GM21576 (cell line): Measurements from ENCODE around the gene COLQ.
"Not testable (repeated sequence)": the region's sequence is repeated elsewhere in the genome, so short reads cannot be mapped to it uniquely, and the experiment has no call there.

Experiments used
- ATAC-seq: cut with Tn5 transposase; IDR thresholded peaks from one replicate; pipeline ENCODE4 v1.9.1; 2021; ENCODE audit warnings: mild to moderate bottlenecking, moderate library complexity; ENCODE audit not compliant: unreplicated experiment

Gene COLQ

DNA sequence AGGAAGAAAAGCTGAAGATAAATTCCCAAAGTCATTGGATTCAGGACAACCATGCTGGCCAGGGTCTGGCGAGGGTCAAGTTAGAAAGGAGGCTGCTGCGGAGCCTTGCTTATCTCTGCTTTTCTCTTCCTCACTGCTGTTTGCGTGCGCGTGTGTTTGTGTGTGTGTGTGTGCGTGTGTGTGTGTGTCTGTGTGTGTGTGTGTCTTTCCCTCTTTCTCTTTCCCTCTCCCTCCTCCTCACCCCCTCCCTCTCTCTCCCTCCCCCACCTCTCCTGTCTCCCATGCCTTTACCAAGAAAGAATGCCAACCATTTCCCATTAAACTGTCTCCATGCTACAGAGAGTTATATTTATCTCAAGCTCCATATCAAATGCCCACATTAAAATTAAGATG lies at the start of gene COLQ:
COLQ (minus strand) TSS at position 134 of the 393 bp plus-strand sequence; CDS start at position 53, 81 bp downstream.
- ATAC-seq: no peak

DNA sequence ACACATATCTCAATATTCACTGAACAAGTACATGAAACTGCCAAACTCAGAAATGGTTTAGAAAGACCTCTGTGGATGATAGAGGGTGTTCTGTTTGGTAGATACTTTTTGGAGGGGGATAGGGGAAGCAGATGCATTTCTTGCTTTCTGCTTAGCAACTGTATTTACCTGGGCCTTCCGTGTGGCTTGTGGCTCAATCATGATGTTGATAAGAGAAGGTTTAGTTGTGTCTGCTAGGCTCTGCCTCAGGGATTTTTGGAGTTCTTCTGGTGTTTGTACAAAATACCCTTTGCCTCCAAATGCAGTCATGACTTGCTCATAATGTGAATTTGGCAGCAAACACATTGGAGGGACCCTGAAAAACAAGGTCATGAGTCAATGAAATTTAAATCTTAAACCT lies 41.7 kb upstream of the COLQ start:
- no peak for ATAC-seq

GRCh38 chr3:15562560-15562959 lies 41.1 kb upstream of the COLQ start:
- ATAC-seq: no peak

DNA sequence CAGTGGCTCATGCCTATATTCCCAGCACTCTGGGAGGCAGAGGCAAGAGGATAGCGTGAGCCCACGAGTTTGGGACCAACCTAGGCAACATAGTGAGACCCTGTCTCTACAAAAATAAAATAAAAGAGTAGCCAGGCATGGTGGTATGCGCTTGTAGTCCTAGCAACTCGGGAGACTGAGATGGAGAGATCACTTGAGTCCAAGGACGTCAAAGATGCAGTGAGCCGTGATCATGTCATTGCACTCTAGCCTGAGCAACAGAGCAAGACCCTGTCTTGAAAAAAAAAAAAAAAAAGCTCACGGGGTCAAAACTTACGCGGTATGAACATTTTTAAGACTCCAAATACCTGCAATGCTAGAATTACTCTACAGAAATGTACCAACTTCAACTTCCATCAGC lies 37.1 kb upstream of the COLQ start:
- no peak for ATAC-seq

GRCh38 chr3:15557511-15557946 lies 36.0 kb upstream of the COLQ start:
- peak; percentile 62 for ATAC-seq

GRCh38 chr3:15556512-15556911 lies 35.0 kb upstream of the COLQ start:
- peak; percentile 94 for ATAC-seq

DNA sequence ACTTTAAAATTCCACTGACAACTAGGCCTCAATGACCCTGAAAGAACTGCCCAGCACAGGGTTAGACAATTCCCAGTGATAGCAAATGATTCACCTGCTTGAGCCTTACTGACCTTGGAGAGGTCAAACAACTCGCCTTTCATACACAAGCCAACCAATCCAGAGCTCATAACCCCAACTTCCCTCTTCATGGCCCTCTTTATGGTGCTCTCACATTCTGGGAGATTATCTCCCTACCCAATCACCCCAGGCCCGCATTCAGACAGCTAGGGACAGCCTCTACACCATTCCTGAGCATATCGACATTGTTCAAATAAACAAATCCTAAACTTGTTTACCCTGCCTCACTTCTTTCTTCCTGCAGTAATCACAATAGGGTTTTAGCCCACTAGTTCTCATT lies 32.2 kb upstream of the COLQ start:
- no peak for ATAC-seq

DNA sequence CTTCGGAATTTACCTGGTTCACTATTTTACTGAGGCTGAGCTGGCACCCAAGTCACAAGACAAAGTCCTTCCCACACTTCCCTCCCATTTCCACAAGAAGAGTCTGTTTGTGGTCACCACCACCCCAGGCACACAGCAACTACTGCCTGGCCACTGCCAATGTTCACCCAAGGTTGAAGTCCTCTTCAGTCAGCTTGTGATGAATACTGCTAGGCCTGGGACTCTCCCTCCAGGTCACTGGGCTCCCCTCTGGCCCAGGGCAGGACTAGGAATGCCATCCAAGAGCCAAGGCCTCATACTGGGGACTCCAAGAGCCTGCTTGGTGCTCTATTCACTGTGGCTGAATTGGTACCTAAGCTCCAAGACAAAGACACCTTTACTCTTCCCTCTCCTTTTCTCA lies 30.4 kb upstream of the COLQ start:
- ATAC-seq: no peak

DNA sequence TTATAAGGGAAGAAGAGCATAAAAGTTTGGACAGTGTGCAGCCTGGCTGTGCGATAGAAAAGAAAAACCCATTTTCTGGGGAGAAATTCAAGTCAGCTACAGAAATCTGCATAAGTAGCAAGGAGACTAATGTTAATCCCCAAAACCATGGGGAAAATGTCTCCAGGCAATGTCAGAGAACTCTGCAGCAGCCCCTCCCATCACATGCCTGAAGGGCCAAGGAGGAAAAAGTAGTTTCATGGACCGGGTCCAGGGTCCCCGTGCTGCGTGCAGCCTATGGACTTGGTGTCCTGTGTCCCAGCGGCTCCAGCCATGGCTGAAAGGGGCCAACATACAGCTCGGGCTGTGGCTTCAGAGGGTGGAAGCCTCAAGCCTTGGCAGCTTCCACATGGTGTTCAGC lies 28.3 kb upstream of the COLQ start:
- ATAC-seq: no peak

DNA sequence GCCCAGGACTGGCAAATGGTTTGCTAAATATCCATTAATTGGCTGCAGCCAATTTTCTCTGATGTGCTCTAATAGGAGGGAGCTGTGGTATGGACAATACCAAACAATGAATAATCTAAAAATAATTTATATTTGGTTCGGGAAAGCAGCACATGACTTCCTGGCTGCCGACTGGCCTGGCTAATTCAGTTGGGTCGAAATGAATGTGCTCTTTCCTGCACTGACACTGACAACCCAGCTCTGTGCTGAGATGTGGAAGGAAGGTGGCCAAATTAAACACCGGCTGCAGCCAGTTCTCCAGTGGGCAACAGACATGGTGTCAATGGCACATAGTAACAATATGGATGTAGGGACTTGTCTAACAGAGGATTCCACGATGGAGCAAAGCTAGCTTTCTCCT lies 21.1 kb upstream of the COLQ start:
- no peak for ATAC-seq

- ATAC-seq: no peak
Observed at GRCh38 chr3:15541371-15541770, 19.9 kb upstream of the COLQ start.

DNA sequence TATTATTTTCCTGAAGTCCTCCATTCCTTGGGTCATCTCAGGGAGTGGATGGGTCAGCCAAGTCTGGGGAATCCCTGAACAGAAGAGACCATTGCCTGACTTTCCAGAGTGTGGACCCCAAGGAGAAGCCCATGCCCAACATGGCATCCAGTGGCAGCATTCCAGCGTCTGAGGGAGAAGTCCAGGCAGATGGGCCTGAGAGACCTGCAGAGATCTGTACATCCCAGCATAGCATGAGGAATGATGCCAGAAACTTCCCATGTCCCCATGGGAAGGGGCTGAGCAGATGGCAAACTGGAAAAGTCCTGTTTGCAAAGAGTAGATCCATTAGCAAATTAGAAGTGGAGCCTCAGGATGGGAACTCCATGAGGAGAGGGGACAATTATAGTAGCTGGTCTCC lies 17.6 kb upstream of the COLQ start:
- ATAC-seq: no peak

GRCh38 chr3:15538345-15538744 lies 16.8 kb upstream of the COLQ start:
- no peak for ATAC-seq

GRCh38 chr3:15536856-15537255 lies 15.3 kb upstream of the COLQ start:
- ATAC-seq: no peak

GRCh38 chr3:15535732-15536131 lies 14.2 kb upstream of the COLQ start:
- no peak for ATAC-seq

DNA sequence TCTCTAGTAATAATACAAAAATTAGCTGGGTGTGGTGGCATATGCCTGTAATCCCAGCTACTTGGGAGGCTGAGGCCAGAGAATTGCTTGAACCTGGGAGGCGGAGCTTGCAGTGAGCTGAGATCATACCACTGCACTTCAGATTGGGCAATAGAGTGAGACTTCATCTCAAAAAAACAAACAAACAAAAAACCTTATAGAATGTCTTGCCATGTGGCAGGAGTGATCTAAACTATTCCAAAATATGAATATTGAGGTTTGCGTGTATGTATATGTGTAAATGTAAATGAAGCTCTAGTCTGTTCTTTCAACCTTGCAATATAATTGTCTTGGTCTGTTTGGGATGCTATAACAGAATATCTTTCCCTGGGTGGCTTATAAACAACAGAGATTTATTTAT lies 11.1 kb upstream of the COLQ start:
- not testable (repeated sequence) for ATAC-seq

DNA sequence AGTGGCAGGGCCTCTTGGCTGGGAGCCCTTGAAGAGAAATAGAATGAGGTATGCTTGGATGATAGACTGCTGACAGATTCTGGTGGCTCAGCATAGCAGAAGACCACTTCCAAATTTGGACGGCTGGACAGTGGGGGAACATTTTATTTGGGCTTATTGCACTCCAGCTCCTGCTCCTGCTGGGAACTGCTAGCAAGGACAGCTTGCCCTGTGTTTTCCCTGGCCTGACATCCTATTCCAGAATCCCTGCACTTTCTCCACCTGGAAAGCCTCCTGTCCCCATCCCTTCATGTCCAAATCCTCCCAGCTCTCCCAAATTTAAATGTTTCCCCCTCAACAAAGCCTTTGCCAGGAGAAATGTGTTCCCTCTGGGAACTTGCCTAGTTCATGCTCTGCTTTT lies 9.8 kb upstream of the COLQ start:
- ATAC-seq: no peak

DNA sequence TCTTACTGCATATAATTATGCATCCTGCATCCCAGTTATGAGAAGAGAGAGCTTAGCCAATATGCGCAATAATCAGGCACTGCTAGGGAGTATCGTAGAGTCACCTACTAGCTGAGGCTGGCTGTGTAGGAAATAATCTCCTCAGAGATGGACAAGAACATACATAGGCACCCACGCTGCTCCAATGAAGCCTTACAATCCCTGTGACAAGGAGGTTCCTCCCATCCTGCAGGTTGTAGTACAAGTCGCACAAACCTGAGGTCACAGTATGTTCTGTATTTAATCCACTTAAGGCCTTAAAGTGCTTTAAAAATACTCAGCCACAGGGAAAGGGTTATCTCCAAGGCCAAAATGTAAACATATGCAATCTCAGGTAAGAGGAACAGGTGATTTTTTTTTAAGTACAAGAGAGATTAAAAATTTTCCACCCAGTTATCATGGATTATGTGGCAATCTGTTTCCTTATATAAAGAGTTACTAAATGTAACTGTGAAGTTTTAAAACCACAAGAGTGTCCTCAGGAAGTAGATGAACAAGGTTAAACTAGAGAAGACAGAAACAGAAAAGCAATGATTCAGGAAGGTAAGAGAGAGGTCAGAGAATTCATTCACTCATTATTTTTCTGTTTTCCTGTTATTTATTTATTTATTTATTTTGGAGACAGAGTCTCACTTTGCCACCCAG lies 7.5 kb upstream of the COLQ start:
- no peak for ATAC-seq

DNA sequence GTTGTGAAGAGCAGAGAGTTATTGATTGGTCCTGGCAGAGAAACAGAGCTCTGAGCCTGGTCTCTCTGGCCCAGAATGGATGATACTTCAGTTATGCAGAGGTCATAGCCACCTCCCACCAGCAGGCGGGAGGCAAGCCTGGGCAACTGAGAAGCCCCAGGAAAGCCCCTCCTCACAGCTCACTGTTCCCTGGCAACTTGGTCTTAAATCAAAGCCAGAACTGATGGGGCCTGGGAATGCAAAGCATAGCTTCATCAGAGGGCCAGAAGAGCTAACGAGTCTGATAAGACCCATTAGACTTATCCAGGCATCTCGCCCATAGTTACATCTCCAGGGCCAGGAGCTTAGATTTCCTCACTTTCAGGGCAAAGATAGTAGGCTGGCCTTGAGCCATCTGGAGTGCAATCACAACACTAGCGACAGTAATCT lies 5.5 kb upstream of the COLQ start:
- no peak for ATAC-seq

GRCh38 chr3:15525790-15526189 lies 4.3 kb upstream of the COLQ start:
- ATAC-seq: no peak

- no peak for ATAC-seq
Observed at GRCh38 chr3:15523660-15524417, 2.3 kb upstream of the COLQ start.

GRCh38 chr3:15522016-15522415 lies 510 bp upstream of the COLQ start:
- ATAC-seq: no peak
